ENCODE data around the gene OR4N2.
"Not testable (repeated sequence)": the region's sequence is repeated elsewhere in the genome, so short reads cannot be mapped to it uniquely, and the experiment has no call there.

OR4N2 gene

DNA sequence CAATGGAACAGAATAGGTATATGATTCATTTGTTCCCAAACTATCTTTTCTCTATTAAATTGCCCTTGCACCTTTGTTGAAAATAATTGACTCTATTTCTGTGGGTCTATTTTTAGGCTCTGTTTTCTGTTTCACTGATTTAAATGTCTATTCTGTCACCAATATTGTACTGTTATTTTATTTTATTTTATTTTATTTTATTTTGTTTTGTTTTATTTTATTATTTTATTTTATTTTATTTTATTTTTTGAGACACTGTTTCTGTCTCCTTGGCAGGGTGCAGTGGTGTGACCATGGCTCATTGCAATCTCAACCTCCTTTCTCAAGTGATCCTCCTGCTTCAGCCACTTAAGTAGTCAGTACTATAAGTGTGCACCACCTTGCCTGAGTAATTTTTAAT is 34.9 kb downstream of the OR4N2 start:
- DNase-seq, result no peak

DNA sequence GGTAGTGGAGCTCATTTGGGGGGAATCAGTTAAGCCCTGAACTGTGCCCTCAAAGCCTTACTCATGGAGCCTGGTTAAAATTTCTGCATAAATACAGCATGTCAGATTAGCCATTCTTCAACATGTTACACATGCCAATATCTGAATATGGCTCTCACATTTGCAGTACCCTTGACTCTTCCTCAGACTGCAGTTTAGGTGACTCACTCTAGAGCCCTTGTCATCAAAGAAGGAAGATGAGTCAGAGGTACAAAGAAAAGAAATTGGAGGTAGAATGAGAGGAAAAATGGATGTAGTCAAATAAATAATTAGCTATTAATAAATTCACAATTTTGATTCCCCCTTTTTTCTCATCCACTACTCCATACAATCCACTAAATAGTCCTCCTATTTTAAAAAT is 47.8 kb downstream of the OR4N2 start:
- DNase-seq, result no peak

DNA sequence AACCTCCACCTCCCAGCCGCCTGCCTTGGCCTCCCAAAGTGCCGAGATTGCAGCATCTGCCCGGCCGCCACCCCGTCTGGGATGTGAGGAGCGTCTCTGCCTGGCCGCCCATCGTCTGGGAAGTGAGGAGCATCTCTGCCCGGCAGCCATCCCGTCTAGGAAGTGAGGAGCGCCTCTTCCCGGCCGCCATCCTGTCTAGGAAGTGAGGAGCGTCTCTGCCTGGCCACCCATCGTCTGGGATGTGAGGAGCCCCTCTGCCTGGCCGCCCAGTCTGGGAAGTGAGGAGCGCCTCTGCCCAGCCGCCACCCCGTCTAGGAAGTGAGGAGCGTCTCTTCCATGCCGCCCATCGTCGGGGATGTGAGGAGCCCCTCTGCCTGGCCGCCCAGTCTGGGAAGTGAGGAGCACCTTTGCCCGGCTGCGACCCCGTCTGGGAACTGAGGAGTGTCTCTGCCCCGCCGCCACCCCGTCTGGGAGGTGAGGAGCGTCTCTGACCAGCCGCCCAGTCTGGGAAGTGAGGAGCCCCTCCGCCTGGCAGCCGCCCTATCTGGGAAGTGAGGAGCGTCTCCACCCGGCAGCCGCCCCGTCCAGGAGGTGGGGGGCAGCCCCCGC is 62.6 kb downstream of the OR4N2 start:
- not testable (repeated sequence) for DNase-seq

DNA sequence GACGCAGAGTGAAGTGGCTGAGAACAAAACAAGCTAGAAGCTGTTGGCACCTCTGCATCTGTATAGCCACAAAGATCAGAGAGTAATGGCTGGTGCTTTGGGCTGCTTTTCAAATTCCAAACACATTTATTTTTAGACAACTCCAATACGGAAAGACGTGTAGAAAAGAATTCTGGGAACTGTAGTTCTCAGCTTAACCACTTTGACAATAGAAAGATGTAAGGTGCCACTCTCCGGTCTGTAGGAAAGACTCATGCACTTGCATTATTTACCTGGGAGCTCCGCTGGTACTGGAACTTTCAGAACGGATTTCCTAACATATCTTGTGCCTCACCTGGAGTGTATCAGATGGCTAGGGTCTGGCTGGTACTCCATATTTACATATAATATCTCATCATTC is 69.6 kb downstream of the OR4N2 start:
- no peak for DNase-seq

DNA sequence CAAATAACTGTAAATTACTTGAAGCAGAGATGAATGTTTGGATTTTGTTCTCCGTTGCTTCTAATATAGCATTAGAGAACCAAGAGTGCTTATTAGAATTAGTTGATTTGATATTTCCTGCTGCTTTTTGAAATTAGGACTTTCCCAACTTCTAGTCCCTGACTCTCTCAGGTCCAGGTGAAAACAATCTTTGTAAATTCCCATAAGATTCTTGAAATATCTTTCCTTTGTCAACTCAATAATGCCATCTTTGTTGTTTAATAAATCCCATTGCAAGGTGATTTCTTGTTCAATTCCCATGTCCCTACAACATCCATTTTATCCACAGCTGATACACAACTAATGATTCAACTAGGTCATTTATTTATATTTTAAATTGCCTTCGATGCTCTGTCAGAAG is 71.3 kb downstream of the OR4N2 start, which contains the start of gene OR4K2:
Gene OR4K2 (plus strand): TSS at position 301 of the 400 bp plus-strand sequence. CDS start 1,126 bp downstream, outside the sequence.
- no peak for DNase-seq

DNA sequence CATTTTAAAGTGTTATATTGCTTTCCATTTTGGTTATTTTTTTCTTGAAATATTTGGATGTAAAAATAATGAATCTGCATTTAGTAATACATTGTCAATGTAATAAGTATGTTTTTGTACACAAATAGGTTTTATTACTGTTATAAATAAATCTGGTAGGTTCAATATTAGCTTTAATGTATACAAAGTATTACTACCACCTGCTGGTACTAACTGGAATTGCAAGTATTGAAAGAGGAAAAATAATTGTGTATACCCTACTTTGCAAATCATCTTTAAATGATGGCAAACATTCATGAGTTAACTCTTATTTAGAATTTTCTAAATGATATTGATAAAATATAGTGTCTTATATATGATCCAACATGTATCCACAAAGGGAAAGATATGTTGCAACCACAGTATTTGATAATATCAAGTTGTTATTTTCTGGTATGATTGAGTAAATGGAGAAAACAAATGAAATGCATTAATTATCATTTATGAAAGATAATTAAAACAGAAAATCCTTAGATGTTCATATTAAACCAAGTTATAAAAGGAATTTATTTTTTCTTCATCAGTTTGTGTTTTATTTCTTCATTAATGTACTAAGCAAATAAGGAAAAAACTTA is 74.6 kb downstream of the OR4N2 start:
- DNase-seq, result no peak

Data from fibroblast of skin of right quadriceps (primary cell).